Fibroblast of lung (primary cell): ENCODE data around the gene CHKA. TPM values are rescaled to one million over a fixed set of nuclear protein-coding genes. Genes with fewer than 3 reads are reported as not detected.

Experiments
- DNase-seq, 2 donors: peaks; one replicate each; pipeline versions ENCODE4 v3.0.0 to v3.0.0-alpha.2; 2010; ENCODE audit warnings: low read depth in 2 of 2
- H2AFZ ChIP-seq: 2 replicates; pipeline ENCODE4 v1.5.1; 2012; ENCODE audit warnings: low read length, control low read depth, inconsistent platforms
- H3K27ac ChIP-seq: 2 replicates; pipeline ENCODE4 v1.5.1; 2011; ENCODE audit warnings: low read length, control low read depth; ENCODE audit not compliant: insufficient read depth
- H3K27me3 ChIP-seq: 2 replicates; pipeline ENCODE4 v1.5.1; 2011; ENCODE audit warnings: mild to moderate bottlenecking, low read length; ENCODE audit not compliant: control insufficient read depth, insufficient read depth
- H3K36me3 ChIP-seq: 2 replicates; pipeline ENCODE4 v1.5.1; 2011; ENCODE audit warnings: low read length; ENCODE audit not compliant: control insufficient read depth, insufficient read depth
- H3K4me1 ChIP-seq: 2 replicates; pipeline ENCODE4 v1.5.1; 2011; ENCODE audit warnings: low read length; ENCODE audit not compliant: control insufficient read depth, insufficient read depth; ENCODE audit errors: extremely low read depth
- H3K4me2 ChIP-seq: 2 replicates; pipeline ENCODE4 v1.5.1; 2011; ENCODE audit warnings: low read length, control low read depth; ENCODE audit not compliant: insufficient read depth; ENCODE audit errors: extremely low read depth
- H3K4me3 ChIP-seq, 4 experiments: fragments of 200-600 bp in 1 of 4; sonication (generic) in 1 of 4; replicated peaks in 1 of 4; 2 replicates each; pipeline ENCODE4 v1.5.1; 2011 to 2016; ENCODE audit warnings: low read length in 4 of 4, low read depth in 3 of 4, mild to moderate bottlenecking in 3 of 4, control low read depth in 2 of 4, inconsistent platforms in 1 of 4, mixed read lengths in 1 of 4; ENCODE audit not compliant: insufficient read depth in 1 of 4; ENCODE audit errors: control extremely low read depth in 1 of 4
- H3K79me2 ChIP-seq: 2 replicates; pipeline ENCODE4 v1.5.1; 2012; ENCODE audit warnings: mild to moderate bottlenecking, low read length, inconsistent platforms; ENCODE audit not compliant: control insufficient read depth, insufficient read depth
- H3K9ac ChIP-seq: 2 replicates; pipeline ENCODE4 v1.5.1; 2011; ENCODE audit warnings: mild to moderate bottlenecking, low read length, control low read depth; ENCODE audit not compliant: insufficient read depth
- H3K9me3 ChIP-seq: 2 replicates; pipeline ENCODE4 v1.5.1; 2012; ENCODE audit warnings: low read depth, low read length; ENCODE audit not compliant: control insufficient read depth, insufficient read depth
- H4K20me1 ChIP-seq: 2 replicates; pipeline ENCODE4 v1.5.1; 2011; ENCODE audit warnings: low read length; ENCODE audit not compliant: control insufficient read depth, insufficient read depth; ENCODE audit errors: extremely low read depth
- EZH2 ChIP-seq: IDR thresholded peaks from 2 replicates; pipeline ENCODE4 v1.5.1; 2012; ENCODE audit warnings: low read length, control low read depth, mild to moderate bottlenecking; ENCODE audit errors: missing control alignments
- polyA plus RNA-seq, 2 donors: library from polyadenylated mRNA; depleted of rRNA in 1 of 2; stranded (reverse) in 1 of 2; unstranded in 1 of 2; fragments of >200 nt; gene quantifications; 2 replicates each; pipeline ENCODE4 v1.2.1, GENCODE V29; 2011 to 2012; ENCODE audit warnings: missing spikeins in 1 of 2
- total RNA-seq: library from RNA; depleted of rRNA; stranded (reverse); fragments of >200 nt; gene quantifications from 2 replicates; pipeline ENCODE4 v1.2.1, GENCODE V29; 2014
- TF ChIP-seq, protein P1 (sequence below), 2 donors: IDR thresholded peaks in 1 of 2; conservative IDR thresholded peaks in 1 of 2; 1 replicate in 1 of 2; 2 replicates in 1 of 2; pipeline ENCODE4 v1.5.1; 2011 to 2012; ENCODE audit warnings: low read length in 2 of 2, control low read depth in 1 of 2, inconsistent platforms in 1 of 2, low read depth in 1 of 2, mild to moderate bottlenecking in 1 of 2

CHKA gene
- total and polyA plus RNA-seq, 2 donors (not counting 1 experiment from before 2014, with no cell fraction given), result 7.2 to 8.4 TPM

DNA sequence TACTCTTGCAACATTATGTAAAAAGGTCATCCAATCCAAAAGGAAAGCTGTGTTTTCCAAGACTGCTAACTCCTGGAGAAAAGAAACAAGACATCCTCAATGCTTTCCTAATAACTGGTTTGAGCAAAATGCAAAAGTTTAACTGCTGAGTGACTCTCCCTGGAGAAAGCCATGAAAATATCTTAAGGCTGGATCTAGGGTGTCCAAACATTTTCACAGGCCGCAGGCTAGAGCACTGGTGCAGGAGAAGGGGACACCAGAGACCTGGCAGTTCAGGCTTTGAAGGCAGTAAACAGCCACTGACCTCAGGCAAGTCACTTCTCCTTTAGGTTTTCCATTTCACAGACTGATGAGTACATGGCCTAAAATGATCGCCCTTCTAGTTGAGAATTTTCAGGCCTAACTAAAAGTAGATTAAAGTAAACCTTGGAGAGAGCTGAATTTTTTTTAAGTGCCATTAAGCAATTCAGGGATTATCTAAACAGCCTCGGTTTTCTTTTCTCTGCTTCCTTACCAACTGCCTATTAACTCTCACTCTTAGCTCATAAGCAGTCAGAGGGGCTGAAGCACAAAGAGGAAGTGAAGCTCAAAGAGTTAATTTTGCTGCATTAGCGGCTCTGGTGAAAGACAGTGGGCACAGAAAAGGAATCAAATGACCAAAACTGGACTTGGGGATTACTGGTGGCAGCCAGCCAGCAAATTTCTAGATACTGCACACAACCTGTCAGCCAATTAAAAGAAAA, 2.3 kb downstream of the CHKA start:
- Histone ChIP-seq H3K9ac (no peak overlapping the region), H3K4me2 (no peak overlapping the region), H4K20me1 (peaks cover 2% of the 10 kb centered on the region), H3K27me3 (no peaks in the 10 kb centered on the region), H3K9me3 (no peaks in the 10 kb centered on the region), H3K4me3 (peak overlapping the region in 2 of 4 experiments; percentile 1), H3K36me3 (no peaks in the 10 kb centered on the region), H3K27ac (no peak overlapping the region), H2AFZ (no peak overlapping the region), H3K79me2 (peaks cover 2% of the 10 kb centered on the region), H3K4me1 (peaks cover 6% of the 10 kb centered on the region)
- peak in 1 of 2 donors; percentile 32 for DNase-seq
- TF ChIP-seq EZH2, result no peak

DNA sequence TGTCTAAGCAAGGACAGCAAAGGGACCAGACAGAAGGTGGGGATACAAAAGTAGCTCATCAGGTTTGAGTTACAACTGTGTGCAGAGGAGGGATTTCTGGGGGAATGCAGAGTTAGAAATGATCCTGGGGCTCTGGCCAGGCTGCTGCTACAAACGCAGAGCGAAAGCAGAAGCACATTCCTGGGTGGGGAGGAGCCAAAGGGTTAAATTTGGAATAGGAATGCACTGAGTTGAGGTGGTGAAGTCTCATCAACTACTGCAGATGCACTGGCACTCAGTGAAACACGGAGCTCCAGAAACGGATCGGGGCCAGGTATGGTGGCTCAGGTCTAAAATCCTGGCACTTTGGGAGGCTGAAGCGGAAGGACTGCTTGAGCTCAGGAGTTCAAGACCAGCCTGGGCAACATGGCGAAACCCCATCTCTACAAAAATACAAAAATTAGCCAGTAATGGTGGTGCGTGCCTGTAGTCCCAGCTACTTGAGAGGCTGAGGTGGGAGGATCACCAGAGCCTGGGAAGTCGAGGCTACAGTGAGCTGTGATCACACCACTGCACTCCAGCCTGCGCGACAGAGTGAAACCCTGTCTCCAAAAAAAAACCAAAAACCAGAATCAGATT, 3.2 kb downstream of the CHKA start:
- Histone ChIP-seq H3K27ac (no peak overlapping the region), H3K4me3 (no peak overlapping the region), H3K4me1 (peaks cover 6% of the 10 kb centered on the region), H3K79me2 (peaks cover 2% of the 10 kb centered on the region), H3K4me2 (no peak overlapping the region), H3K9me3 (no peaks in the 10 kb centered on the region), H3K27me3 (no peaks in the 10 kb centered on the region), H2AFZ (no peak overlapping the region), H4K20me1 (peaks cover 2% of the 10 kb centered on the region), H3K9ac (no peak overlapping the region), H3K36me3 (no peaks in the 10 kb centered on the region)
- TF ChIP-seq, protein P1, sequence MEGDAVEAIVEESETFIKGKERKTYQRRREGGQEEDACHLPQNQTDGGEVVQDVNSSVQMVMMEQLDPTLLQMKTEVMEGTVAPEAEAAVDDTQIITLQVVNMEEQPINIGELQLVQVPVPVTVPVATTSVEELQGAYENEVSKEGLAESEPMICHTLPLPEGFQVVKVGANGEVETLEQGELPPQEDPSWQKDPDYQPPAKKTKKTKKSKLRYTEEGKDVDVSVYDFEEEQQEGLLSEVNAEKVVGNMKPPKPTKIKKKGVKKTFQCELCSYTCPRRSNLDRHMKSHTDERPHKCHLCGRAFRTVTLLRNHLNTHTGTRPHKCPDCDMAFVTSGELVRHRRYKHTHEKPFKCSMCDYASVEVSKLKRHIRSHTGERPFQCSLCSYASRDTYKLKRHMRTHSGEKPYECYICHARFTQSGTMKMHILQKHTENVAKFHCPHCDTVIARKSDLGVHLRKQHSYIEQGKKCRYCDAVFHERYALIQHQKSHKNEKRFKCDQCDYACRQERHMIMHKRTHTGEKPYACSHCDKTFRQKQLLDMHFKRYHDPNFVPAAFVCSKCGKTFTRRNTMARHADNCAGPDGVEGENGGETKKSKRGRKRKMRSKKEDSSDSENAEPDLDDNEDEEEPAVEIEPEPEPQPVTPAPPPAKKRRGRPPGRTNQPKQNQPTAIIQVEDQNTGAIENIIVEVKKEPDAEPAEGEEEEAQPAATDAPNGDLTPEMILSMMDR (conservative IDR thresholded peaks at IDR 0.05 in 1 of 2, IDR thresholded peaks at IDR 0.05 in 1 of 2; ENCODE audit: low read depth in 1 of 2, low read length in 2 of 2), result no peak
- TF ChIP-seq EZH2, result no peak
- peak in 1 of 2 donors; percentile 40 for DNase-seq

GRCh38 chr11:68116974-68117373, 4.2 kb downstream of the CHKA start:
- TF ChIP-seq, protein P1 (conservative IDR thresholded peaks at IDR 0.05 in 1 of 2, IDR thresholded peaks at IDR 0.05 in 1 of 2; ENCODE audit: low read depth in 1 of 2, low read length in 2 of 2), result no peak
- no peak for TF ChIP-seq EZH2
- H3K4me1 ChIP-seq, result peaks cover 4% of the 10 kb centered on the region
- H3K9ac ChIP-seq, result no peak overlapping the region
- peaks cover 2% of the 10 kb centered on the region for H3K79me2 ChIP-seq
- H4K20me1 ChIP-seq, result peaks cover 2% of the 10 kb centered on the region
- H3K4me2 ChIP-seq, result no peak overlapping the region
- no peaks in the 10 kb centered on the region for H3K27me3 ChIP-seq
- H3K4me3 ChIP-seq, result no peak overlapping the region
- no peaks in the 10 kb centered on the region for H3K9me3 ChIP-seq
- H3K27ac ChIP-seq, result no peak overlapping the region
- no peak overlapping the region for H2AFZ ChIP-seq
- no peak for DNase-seq
- no peaks in the 10 kb centered on the region for H3K36me3 ChIP-seq
